Measurements from ENCODE around the gene FMO2. TPM values are rescaled to one million over a fixed set of nuclear protein-coding genes. Genes with fewer than 3 reads are reported as not detected.

The FMO2 gene, protein sequence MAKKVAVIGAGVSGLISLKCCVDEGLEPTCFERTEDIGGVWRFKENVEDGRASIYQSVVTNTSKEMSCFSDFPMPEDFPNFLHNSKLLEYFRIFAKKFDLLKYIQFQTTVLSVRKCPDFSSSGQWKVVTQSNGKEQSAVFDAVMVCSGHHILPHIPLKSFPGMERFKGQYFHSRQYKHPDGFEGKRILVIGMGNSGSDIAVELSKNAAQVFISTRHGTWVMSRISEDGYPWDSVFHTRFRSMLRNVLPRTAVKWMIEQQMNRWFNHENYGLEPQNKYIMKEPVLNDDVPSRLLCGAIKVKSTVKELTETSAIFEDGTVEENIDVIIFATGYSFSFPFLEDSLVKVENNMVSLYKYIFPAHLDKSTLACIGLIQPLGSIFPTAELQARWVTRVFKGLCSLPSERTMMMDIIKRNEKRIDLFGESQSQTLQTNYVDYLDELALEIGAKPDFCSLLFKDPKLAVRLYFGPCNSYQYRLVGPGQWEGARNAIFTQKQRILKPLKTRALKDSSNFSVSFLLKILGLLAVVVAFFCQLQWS
- total RNA-seq (2014; rRNA removed; shearing (Covaris generic)), result 0.14 and 0.25 TPM in 2 replicates

DNA sequence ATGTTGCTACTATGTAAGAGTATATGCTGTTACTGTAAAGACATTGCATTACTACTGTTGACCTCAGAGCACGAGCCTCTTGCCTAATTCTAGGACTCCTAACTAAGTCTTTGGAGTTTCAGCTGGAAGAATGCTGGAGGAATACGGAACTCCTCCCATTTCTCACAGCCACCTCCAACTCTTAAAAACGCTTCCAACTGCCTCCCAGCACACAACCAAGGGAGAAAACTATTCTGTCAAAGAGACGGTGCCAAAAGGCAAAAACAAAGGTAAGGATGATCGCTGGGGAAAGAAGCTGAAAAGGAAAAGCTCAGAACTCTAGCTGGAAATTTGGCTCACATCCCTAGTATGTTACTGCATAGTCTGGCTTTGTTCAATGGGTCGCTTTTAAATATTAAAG is at the start of gene FMO2:
Gene FMO2 (plus strand): TSS at position 210 of the 400 bp plus-strand sequence. CDS start 414 bp downstream, outside the sequence.
- in situ Hi-C loops (cut with HindIII; ENCODE audit: low sequenced_read_pairs), result no loop called here

DNA sequence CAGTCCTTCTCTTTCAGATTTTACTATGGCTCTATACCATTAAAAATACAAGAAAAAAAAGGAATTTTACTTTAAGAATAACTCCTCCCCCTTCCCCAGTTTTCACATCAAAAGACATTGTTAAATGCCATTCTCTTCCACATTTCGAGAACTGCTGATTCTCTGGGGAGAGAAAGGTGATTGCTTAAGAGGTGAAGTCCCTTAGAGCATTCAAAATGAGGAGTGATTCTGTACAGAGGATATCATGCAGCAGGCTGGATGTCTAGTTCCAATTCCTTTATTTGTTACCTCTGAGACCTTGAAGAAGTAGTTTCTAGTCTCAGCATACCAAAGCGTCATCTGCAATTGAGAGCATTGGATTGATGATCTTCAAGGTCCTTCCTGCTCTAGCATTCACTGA is 47.5 kb upstream of the FMO2 start:
- DNase-seq (ENCODE audit: low spot score), result no peak
- in situ Hi-C loops (cut with HindIII; ENCODE audit: low sequenced_read_pairs), result no loop called here

More for the DNA sequence above, at the start of gene FMO2:
- DNase-seq (ENCODE audit: low spot score), result no peak

DNA sequence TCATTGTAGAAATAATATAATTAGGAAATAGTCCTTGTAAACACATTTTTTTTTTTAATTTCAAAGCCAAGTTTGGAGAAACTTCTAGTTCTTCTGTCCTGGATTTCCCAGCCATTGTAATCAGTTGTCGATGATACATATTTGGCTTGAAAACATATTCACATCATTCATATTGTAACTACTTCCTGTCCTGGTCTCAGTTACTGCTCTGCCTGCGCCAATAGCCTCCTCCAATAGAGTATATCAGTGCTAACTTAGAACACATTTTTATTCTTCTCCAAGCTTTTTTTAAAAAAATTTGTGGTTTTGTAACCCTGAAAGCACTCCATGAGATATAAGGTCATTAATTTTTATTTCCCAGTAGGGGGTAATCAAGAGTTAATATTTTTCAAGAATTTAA is 46.1 kb upstream of the FMO2 start:
- DNase-seq (ENCODE audit: low spot score), result no peak
- in situ Hi-C loops (cut with HindIII; ENCODE audit: low sequenced_read_pairs), result no loop called here

DNA sequence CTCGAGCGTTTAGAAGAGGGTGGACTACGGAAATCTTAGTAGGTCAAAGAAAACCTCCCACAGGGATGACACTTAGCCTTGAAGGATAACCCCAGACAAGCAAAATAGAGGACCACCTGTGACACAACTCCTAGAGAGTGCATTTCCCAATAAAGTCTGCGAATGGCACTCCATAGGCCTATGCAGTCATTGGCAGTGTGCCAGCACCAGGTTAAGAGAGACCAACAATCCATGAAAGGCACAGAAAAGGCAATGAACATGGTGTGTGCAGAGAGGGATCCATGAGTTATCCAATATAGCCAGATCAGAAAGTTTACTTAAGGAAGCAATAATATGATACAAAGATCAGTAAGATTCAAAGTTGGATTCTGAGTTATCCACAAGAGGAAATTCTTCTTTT is 45.2 kb upstream of the FMO2 start:
- in situ Hi-C loops (cut with HindIII; ENCODE audit: low sequenced_read_pairs), result no loop called here
- no peak for DNase-seq (ENCODE audit: low spot score)

DNA sequence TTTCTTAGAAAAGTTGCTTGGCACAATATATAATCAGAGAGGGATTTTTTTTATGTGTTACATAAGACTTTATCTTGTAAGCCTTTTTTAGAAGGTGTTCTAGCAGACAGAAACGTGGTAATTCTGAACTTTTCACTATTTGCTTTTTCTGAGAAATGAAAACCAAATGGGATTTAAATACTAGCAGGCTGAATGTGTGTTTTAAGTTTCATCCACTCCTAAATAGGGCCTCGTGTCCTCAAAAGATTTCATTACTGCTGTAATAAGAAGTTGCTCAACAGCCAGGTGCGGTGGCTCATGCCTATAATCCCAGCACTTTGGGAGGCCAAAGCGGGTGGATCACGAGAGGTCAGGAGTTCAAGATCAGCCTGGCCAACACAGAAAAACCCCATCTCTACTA is 44.7 kb upstream of the FMO2 start:
- in situ Hi-C loops (cut with HindIII; ENCODE audit: low sequenced_read_pairs), result no loop called here
- DNase-seq (ENCODE audit: low spot score), result no peak

DNA sequence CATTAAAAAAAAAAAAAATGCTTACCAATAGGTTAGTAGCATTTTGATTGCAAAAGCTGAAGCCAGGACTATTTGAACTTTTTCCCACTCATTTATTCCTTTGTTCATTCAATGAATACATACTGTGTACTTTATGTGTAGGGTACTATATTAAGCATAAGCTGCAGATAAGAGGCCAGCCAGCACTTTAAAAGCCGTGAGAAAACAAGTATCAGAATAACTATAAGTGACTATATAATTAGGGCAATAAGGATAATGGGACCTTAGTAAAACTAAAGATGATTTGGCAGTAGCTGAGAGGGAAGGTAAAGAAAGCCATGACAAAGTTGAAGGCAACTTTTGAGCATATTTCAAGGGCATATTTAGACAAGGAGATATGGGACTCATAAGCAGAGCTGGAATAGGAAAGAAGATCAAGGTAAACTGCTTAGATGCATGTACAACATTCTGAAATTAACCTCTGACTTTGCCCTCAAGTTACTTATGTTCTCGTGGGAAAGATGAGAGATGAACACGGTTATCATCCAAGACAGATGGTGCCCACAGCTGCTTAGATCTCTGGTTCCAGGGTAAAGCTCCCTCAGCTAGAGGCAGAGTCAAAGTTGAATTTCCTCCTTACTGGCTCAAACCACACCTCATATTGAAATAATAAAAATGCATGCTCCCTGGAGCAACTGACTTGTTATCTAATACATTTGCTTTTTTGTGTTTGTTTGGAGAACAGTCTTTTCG is 44.0 kb upstream of the FMO2 start:
- in situ Hi-C loops (cut with HindIII; ENCODE audit: low sequenced_read_pairs), result no loop called here

DNA sequence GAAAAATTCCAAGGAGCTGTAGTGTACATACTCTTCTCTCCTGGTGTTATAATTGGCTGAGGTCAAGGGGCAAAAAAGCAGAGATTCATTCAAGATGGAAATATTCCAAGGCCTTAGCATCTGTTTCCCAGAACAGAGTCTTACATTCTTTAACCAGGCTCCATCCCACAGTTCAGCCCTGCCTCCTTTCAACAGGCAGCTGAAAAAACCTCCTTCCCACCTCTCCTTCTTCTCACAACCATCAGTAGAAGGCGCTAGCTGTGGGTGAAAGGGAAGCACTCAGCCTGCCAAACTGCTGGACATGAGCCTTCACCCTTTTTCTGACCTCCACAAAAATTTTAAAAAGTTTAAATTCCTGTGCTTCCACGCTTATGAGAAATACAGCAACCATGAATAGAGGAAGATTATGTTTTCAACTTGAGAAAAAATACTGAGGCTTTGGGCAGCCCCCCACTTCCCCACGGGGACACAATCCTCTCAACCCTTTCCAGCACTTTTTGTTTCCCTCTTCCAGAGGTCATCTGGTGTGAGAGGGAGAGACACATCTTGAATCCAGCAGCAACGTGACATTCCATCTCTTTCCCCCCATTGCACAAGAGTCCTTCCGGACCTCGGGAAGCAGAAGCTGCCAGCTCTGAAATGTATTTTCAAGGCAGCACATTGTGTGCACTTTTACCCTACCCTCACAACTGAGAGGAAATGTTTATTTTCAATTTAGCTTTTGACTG is 43.2 kb upstream of the FMO2 start:
- in situ Hi-C loops (cut with HindIII; ENCODE audit: low sequenced_read_pairs), result no loop called here
- no peak for DNase-seq (ENCODE audit: low spot score)

More for the DNA sequence above, 44.0 kb upstream of the FMO2 start:
- DNase-seq (ENCODE audit: low spot score), result no peak

DNA sequence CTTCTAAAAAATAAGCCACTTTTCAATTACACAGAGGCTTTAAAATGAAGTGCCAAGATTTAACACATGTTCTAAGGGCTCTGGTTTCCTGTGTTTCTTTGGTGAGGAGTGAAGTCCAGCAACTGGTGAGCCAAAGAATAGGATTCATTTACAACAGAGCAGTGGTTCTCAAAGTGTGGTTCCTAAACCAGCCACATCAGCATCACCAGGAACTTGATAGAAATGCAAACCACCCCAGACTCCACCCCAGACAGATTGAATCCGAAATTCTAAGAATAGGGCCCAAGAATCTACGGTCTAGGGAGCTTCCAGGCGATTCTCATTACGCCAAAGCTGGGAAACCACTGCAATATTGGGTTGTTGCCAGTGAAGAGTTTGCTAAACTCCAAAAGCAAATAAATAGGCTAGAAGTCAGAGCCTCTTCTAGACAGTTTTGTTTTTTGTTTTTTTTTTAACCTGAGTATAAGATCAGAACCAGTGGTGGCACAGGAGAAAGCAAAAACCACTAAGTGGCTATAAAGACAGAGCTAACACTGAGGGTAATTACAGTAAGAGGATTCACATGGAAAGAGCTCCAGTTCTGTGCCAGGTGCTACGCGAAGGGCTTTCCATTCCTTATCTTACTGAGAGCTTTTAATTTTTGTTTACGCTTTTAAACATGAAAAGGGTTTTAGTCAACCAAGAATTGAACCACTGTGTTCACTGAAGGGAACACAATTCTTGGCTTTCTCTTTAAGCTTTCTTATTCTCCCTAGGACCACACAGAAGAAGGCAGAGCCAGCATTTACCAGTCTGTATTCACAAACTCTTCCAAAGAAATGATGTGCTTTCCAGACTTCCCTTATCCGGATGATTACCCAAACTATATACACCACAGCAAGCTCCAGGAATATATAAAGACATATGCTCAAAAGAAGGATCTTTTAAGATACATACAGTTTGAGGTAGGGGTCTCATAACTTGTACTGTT is 42.4 kb upstream of the FMO2 start:
- in situ Hi-C loops (cut with HindIII; ENCODE audit: low sequenced_read_pairs), result no loop called here
- DNase-seq (ENCODE audit: low spot score), result peak; percentile 3

DNA sequence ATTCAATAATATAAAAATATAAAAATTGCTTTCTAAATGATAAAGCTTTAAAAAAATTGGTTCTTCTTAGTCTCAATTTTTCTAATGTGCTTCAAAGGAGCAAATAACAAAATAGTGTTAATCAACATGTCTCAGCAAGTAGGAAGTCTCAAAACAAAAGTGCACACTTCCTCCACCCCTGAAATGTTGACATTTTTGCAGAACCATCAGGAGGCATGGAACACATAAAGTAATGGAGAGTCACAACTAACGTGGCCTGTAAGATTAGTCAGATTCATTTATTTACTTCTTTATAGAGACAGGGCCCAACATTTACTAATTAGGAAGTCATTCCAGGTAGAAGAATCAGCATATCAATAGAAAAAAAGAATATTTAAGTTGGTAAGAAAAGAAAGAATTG is 34.9 kb upstream of the FMO2 start:
- no peak for DNase-seq (ENCODE audit: low spot score)
- in situ Hi-C loops (cut with HindIII; ENCODE audit: low sequenced_read_pairs), result no loop called here

DNA sequence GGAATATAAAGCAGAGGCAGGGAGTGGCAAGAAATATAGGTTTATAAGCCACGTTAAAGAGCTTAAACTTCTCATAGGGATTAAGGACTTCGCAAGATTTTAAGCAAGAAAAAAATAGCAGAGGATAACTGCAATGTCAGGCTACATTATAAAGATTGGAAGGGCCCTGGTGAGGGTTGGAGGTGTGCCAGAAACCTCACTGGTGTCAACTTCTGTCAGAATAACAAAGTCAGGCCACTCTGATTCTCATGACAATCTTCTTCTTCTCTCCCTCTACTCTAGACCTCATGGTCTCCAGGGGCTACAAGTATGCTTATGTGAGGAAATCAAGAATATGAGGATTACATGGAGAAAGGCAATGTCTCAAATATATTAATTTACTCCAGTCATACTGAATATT is 32.6 kb upstream of the FMO2 start:
- in situ Hi-C loops (cut with HindIII; ENCODE audit: low sequenced_read_pairs), result no loop called here
- no peak for DNase-seq (ENCODE audit: low spot score)

DNA sequence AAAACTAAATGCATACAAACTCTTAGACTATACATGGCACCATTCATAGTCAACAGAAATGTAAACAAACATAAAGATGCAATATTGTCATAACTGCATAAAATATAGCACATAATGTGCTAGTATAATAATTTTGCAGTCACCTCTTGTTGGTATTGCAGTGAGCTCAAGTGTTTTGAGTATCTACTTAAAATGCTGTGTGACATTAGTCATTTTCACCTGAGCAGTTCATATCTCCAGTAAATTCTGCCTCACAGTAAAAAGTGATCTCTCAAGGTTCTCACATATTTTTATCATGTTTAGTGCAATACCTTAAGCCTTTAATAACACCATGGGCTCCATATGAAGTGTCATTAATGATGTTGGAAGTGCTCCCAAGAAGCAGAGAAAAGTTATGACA is 29.6 kb upstream of the FMO2 start:
- no peak for DNase-seq (ENCODE audit: low spot score)
- in situ Hi-C loops (cut with HindIII; ENCODE audit: low sequenced_read_pairs), result no loop called here

DNA sequence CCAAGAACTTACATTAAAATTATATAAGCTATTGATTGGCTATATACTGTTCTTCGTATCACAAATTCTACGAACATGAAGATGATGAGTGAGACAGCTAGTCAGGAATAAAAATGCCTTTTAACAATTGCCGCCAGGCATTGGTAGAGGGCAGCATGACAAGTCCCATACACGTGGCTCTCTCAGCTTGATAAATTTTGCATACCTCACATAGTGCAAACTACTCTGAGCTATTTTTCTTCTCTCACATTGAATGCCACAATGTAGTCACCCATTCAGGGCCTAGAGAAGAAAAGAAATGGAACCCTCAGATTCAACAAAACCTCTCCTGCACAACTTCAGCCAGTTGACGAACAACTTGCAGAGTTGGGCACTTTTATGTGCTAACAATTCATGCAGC is 27.0 kb upstream of the FMO2 start:
- in situ Hi-C loops (cut with HindIII; ENCODE audit: low sequenced_read_pairs), result no loop called here

DNA sequence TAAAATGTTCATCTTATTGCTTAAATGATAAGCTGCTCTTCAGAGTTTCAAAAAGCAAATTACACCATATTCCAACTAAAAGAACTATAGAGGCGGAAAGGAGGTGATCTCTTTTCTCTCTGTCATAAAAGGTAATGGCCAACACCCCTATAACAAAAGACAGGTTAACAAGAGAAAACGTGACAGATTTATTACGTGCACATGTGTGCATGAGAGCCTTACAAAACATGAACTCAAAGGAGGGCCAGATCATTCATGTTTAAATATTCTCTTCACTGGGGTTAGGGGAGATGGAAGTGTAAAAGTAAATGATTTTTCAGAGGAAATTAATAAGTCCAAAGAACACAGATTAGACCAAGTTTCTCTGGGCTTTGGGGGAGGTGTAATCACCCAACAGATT is 26.5 kb upstream of the FMO2 start:
- in situ Hi-C loops (cut with HindIII; ENCODE audit: low sequenced_read_pairs), result no loop called here
- no peak for DNase-seq (ENCODE audit: low spot score)

More for the DNA sequence above, 27.0 kb upstream of the FMO2 start:
- no peak for DNase-seq (ENCODE audit: low spot score)

DNA sequence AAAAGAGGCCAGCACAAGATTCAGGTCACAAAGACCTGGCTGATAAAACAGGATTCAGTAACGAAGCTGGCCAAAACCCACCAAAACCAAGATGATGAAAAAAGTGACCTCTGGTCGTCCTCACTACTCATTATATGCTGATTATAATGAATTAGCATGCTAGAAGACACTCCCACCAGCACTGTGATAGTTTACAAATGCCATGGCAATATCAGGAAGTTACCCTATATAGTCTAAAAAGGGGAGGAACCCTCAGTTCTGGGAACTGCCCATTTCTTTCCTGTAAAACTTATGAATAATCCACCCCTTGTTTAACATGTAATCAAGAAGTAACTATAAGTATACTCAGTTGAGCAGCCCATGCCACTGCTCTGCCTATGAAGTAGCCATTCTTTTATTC is 26.0 kb upstream of the FMO2 start:
- in situ Hi-C loops (cut with HindIII; ENCODE audit: low sequenced_read_pairs), result no loop called here
- DNase-seq (ENCODE audit: low spot score), result no peak

DNA sequence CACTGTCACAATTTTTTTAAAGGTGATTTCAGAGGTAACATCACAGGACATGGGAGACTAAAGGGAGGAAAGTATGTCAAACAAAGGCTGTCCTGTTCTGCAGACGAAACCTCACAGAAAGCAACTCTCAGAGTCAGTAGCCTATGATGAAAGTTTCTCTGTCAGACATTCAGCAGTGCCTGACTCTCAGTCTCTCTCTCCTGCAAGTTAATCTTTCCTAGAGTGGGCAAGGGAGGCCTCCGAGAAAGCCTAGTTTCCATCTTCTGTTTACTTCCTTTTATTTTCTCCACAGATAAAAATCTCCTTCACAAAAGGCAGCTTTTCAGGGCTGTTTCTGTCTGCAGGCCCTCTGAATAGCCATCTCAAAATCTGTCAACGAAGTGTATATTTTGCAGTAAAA is 24.9 kb upstream of the FMO2 start:
- in situ Hi-C loops (cut with HindIII; ENCODE audit: low sequenced_read_pairs), result no loop called here
- DNase-seq (ENCODE audit: low spot score), result no peak

DNA sequence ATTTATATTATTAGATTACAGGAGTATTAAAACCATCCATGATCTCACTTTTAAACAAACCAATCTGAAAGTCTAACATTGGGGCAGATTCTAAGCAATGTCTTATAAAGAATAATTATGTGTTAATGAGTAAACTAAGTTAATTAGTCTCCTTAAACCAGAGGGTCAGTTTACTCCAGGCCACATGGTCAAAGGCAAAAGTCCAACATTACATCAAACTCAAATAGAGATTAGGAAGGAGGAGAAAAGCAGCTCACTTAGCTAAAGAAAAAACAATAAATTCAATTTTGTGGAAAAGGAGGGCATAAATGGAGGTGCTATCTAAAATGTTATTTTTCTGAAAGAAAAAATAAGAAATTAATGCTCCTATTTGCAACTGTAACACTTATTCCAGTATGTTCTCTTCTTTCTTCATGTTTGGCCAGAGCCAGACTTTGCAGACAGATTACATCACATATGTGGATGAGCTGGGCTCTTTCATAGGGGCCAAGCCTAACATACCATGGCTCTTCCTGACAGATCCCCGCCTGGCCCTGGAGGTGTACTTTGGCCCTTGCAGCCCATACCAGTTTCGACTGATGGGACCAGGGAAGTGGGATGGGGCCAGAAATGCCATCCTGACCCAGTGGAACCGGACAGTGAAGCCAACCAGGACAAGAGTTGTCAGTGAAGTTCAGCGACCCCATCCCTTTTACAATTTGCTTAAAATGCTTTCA is 24.3 kb upstream of the FMO2 start:
- in situ Hi-C loops (cut with HindIII; ENCODE audit: low sequenced_read_pairs), result no loop called here
- no peak for DNase-seq (ENCODE audit: low spot score)

DNA sequence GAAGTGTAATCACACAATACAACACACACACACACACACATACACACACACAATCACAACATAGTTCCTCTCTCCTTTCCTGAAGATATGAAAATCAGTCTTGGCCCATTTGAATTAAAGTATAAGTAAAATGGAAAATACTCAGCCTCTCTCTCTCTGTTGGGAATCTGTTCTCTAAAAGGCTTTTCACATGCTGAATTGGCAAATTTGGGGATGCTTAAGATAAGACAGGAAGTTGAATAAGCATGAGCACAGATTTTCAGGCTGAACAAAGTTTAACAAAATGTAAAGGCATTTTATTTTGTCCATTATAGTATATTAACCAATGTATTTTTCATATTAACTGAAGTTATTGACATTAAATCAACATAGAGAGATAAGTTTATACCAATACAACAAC is 23.7 kb upstream of the FMO2 start:
- in situ Hi-C loops (cut with HindIII; ENCODE audit: low sequenced_read_pairs), result no loop called here
- DNase-seq (ENCODE audit: low spot score), result no peak

DNA sequence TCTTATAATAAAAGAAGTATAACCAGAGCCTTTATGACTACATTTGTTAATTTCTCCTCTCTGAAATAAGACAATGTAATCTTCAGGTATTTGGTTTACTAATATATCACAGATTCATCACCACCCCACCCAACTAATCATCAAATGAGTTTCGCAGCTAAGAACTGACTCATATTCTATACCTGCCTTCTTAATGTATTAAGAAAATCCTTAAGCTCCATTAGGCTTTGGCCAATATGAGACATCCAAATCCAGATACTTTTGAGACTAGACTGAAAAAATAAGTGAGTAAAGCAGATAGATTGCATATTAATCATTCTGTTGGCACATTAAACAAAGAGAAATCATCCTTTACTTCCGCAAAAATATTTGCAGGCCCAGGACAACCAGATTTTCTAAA is 18.7 kb upstream of the FMO2 start:
- in situ Hi-C loops (cut with HindIII; ENCODE audit: low sequenced_read_pairs), result no loop called here
- DNase-seq (ENCODE audit: low spot score), result no peak
